ENCODE data around the gene MMAA. TPM values are rescaled to one million over a fixed set of nuclear protein-coding genes. Genes with fewer than 3 reads are reported as not detected.
A peak's percentile ranks its signal among the peaks of the same experiment; 100 is the strongest.
"Not testable (repeated sequence)": the region's sequence is repeated elsewhere in the genome, so short reads cannot be mapped to it uniquely, and the experiment has no call there.

MMAA gene
- polyA plus RNA-seq, 1 donor from 2014 or later: 7.9 TPM

DNA sequence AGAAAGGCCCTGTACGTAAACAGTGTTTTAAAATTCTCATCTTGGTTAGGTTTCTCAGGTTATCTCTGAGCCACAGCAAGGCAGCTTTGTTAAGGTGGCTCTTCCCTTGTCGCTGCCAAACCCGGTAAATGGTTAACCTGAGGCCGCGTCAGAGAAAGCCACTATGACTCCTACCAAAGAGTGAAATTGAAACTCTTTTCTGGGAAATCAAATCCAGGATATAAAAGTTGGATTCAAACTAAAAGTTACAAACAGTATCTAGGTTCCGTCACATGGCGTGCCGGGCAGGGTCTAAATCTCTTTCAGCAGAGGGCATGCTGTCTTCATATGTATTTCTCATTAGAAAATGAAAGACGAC, 433 bp downstream of the MMAA start:
- Histone ChIP-seq H3K4me2 (ENCODE audit: low read length) (peak overlapping the region; percentile 62), H3K27me3 (ENCODE audit: insufficient read depth, low read depth, low read length) (no peaks in the 10 kb centered on the region), H3K9me2 (ENCODE audit: insufficient read depth, low read length) (no peaks in the 10 kb centered on the region), H3K79me2 (replicated peaks; ENCODE audit: insufficient read depth, low read length) (peaks cover 4% of the 10 kb centered on the region), H3K4me3 (ENCODE audit: low read length) (peak overlapping the region; percentile 91), H3F3A (ENCODE audit: insufficient read depth, low read length, poor library complexity, severe bottlenecking) (no peaks in the 10 kb centered on the region), H4K20me1 (ENCODE audit: insufficient read depth) (no peaks in the 10 kb centered on the region), H3K9ac (ENCODE audit: low read length) (peak overlapping the region; percentile 80), H3K36me3 (ENCODE audit: insufficient read depth, low read length) (no peaks in the 10 kb centered on the region), H3K9me3 (ENCODE audit: low read length) (no peaks in the 10 kb centered on the region), H3K27ac (ENCODE audit: low read length) (peak overlapping the region; percentile 69), H2AFZ (ENCODE audit: low read depth, low read length) (peak overlapping the region; percentile 98)
- TF ChIP-seq, protein P1, sequence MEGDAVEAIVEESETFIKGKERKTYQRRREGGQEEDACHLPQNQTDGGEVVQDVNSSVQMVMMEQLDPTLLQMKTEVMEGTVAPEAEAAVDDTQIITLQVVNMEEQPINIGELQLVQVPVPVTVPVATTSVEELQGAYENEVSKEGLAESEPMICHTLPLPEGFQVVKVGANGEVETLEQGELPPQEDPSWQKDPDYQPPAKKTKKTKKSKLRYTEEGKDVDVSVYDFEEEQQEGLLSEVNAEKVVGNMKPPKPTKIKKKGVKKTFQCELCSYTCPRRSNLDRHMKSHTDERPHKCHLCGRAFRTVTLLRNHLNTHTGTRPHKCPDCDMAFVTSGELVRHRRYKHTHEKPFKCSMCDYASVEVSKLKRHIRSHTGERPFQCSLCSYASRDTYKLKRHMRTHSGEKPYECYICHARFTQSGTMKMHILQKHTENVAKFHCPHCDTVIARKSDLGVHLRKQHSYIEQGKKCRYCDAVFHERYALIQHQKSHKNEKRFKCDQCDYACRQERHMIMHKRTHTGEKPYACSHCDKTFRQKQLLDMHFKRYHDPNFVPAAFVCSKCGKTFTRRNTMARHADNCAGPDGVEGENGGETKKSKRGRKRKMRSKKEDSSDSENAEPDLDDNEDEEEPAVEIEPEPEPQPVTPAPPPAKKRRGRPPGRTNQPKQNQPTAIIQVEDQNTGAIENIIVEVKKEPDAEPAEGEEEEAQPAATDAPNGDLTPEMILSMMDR (IDR thresholded peaks at IDR 0.05; ENCODE audit: poor library complexity, severe bottlenecking): no peak
- TF ChIP-seq EZH2 (IDR thresholded peaks at IDR 0.05; ENCODE audit: borderline replicate concordance, insufficient read depth, low read length, poor library complexity, severe bottlenecking): no peak

DNA sequence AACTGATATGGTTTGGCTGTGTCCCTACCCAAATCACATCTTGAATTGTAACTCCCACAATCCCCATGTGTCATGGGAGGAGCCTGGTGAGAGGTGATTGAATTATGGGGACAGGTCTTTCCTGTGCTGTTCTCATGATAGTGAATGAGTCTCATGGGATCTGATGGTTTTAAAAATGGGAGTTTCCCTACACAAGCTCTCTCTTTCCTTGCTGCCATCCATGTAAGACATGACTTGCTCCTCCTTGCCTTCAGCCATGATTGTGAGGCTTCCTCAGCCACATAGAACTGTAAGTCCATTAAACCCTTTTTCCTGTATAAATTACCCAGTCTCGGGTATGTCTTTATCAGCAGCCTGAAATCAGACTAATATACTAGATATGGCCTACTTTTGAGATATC, 2.9 kb downstream of the MMAA start:
- not testable (repeated sequence) for H3K27ac ChIP-seq (ENCODE audit: low read length); H3K9me2 ChIP-seq (ENCODE audit: insufficient read depth, low read length); H2AFZ ChIP-seq (ENCODE audit: low read depth, low read length); H3K36me3 ChIP-seq (ENCODE audit: insufficient read depth, low read length); H3K79me2 ChIP-seq (replicated peaks; ENCODE audit: insufficient read depth, low read length); H3K27me3 ChIP-seq (ENCODE audit: insufficient read depth, low read depth, low read length); H3K9ac ChIP-seq (ENCODE audit: low read length); H3K4me3 ChIP-seq (ENCODE audit: low read length); H3F3A ChIP-seq (ENCODE audit: insufficient read depth, low read length, poor library complexity, severe bottlenecking); H3K9me3 ChIP-seq (ENCODE audit: low read length); H4K20me1 ChIP-seq (ENCODE audit: insufficient read depth); H3K4me2 ChIP-seq (ENCODE audit: low read length)

DNA sequence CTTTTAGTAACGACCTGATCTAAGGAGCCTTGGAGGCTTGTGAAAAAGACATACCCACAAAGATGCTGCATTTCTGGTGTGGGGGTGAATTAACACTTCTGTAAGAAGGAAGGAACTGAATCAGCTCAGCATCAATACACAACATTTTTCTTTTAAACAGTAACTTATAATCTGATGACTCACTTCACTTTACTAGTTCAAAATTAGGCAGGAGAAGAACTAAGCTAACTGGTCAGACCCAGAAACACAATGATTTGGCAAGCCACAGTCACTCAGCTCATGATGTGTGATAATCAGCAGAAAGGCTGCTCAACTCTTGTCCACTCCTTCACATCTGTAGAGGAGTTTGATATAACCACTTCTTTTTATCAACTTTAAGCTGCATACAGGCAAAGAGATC, 4.6 kb downstream of the MMAA start:
- no peak overlapping the region for H3K4me2 ChIP-seq (ENCODE audit: low read length)

More for the DNA sequence above, 4.6 kb downstream of the MMAA start:
- no peak overlapping the region for H3K4me3 ChIP-seq (ENCODE audit: low read length)
- no peaks in the 10 kb centered on the region for H3K9me2 ChIP-seq (ENCODE audit: insufficient read depth, low read length)
- H3F3A ChIP-seq (ENCODE audit: insufficient read depth, low read length, poor library complexity, severe bottlenecking): no peaks in the 10 kb centered on the region
- no peaks in the 10 kb centered on the region for H4K20me1 ChIP-seq (ENCODE audit: insufficient read depth)
- H3K27me3 ChIP-seq (ENCODE audit: insufficient read depth, low read depth, low read length): no peaks in the 10 kb centered on the region
- H3K36me3 ChIP-seq (ENCODE audit: insufficient read depth, low read length): no peaks in the 10 kb centered on the region
- TF ChIP-seq, protein P1 (IDR thresholded peaks at IDR 0.05; ENCODE audit: poor library complexity, severe bottlenecking): no peak
- TF ChIP-seq EZH2 (IDR thresholded peaks at IDR 0.05; ENCODE audit: borderline replicate concordance, insufficient read depth, low read length, poor library complexity, severe bottlenecking) (no peak), MXI1 (conservative IDR thresholded peaks at IDR 0.05; ENCODE audit: poor library complexity, severe bottlenecking) (no peak), POLR2AphosphoS5 (IDR thresholded peaks at IDR 0.05) (no peak)
- TF ChIP-seq, protein P2, sequence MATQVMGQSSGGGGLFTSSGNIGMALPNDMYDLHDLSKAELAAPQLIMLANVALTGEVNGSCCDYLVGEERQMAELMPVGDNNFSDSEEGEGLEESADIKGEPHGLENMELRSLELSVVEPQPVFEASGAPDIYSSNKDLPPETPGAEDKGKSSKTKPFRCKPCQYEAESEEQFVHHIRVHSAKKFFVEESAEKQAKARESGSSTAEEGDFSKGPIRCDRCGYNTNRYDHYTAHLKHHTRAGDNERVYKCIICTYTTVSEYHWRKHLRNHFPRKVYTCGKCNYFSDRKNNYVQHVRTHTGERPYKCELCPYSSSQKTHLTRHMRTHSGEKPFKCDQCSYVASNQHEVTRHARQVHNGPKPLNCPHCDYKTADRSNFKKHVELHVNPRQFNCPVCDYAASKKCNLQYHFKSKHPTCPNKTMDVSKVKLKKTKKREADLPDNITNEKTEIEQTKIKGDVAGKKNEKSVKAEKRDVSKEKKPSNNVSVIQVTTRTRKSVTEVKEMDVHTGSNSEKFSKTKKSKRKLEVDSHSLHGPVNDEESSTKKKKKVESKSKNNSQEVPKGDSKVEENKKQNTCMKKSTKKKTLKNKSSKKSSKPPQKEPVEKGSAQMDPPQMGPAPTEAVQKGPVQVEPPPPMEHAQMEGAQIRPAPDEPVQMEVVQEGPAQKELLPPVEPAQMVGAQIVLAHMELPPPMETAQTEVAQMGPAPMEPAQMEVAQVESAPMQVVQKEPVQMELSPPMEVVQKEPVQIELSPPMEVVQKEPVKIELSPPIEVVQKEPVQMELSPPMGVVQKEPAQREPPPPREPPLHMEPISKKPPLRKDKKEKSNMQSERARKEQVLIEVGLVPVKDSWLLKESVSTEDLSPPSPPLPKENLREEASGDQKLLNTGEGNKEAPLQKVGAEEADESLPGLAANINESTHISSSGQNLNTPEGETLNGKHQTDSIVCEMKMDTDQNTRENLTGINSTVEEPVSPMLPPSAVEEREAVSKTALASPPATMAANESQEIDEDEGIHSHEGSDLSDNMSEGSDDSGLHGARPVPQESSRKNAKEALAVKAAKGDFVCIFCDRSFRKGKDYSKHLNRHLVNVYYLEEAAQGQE (IDR thresholded peaks at IDR 0.05; ENCODE audit: borderline replicate concordance): no peak
- no peak overlapping the region for H2AFZ ChIP-seq (ENCODE audit: low read depth, low read length)
- H3K9me3 ChIP-seq (ENCODE audit: low read length): no peaks in the 10 kb centered on the region
- no peak overlapping the region for H3K9ac ChIP-seq (ENCODE audit: low read length)
- no peak overlapping the region for H3K27ac ChIP-seq (ENCODE audit: low read length)
- H3K79me2 ChIP-seq (replicated peaks; ENCODE audit: insufficient read depth, low read length): peaks cover 4% of the 10 kb centered on the region

All from neural cell (in vitro differentiated cells).